B cell (primary cell): ENCODE data around the gene POLR1H. TPM values are rescaled to one million over a fixed set of nuclear protein-coding genes. Genes with fewer than 3 reads are reported as not detected.

ENCODE experiments used
- ATAC-seq: fragments of 200-7000 bp; cut with Tn5 transposase; one replicate; pipeline ENCODE4 v1.10.0; 2021; ENCODE audit warnings: low read depth, mild to moderate bottlenecking, moderate number of reproducible peaks, moderate library complexity
- CTCF ChIA-PET: fragments of 350-600 bp; sonication (Branson Sonifier 250); formaldehyde crosslinking; loops from one replicate; lab custom pipeline; 2021; ENCODE audit warnings: antibody characterized with exemption, inconsistent platforms; lab: Charles Lee
- POLR2A ChIA-PET: fragments of 350-600 bp; sonication (Branson Sonifier 250); formaldehyde crosslinking; loops from one replicate; lab custom pipeline; 2021; ENCODE audit warnings: antibody characterized with exemption; lab: Charles Lee
- DNase-seq: peaks from one replicate; pipeline ENCODE4 v3.0.0; 2013
- H2AFZ ChIP-seq: 2 replicates; pipeline ENCODE4 v1.6.1; 2012; ENCODE audit warnings: mild to moderate bottlenecking, low read depth, low read length; ENCODE audit not compliant: insufficient read depth, poor library complexity, severe bottlenecking
- H3K27ac ChIP-seq, 2 donors: 1 replicate in 1 of 2; 2 replicates in 1 of 2; pipeline ENCODE4 v1.5.1; 2012 to 2013; ENCODE audit warnings: low read length in 2 of 2, mild to moderate bottlenecking in 2 of 2, moderate library complexity in 1 of 2
- H3K27me3 ChIP-seq, 4 experiments: fragments of 200-600 bp in 1 of 4; sonication (generic) in 1 of 4; replicated peaks in 1 of 4; 1 replicate in 2 of 4; 2 replicates in 2 of 4; pipeline versions ENCODE4 v1.6.1 to v1.7.0; 2013 to 2016; ENCODE audit warnings: low read length in 3 of 4, mild to moderate bottlenecking in 2 of 4, mixed read lengths in 1 of 4, moderate library complexity in 1 of 4; ENCODE audit not compliant: insufficient read depth in 4 of 4, control insufficient read depth in 3 of 4; ENCODE audit errors: control extremely low read depth in 1 of 4
- H3K36me3 ChIP-seq, 2 experiments: replicated peaks in 1 of 2; 1 replicate in 1 of 2; 2 replicates in 1 of 2; pipeline versions ENCODE4 v1.6.1 to v1.7.1; 2013; ENCODE audit warnings: low read length in 1 of 2; ENCODE audit not compliant: insufficient read depth in 2 of 2, control insufficient read depth in 1 of 2; ENCODE audit errors: control extremely low read depth in 1 of 2, extremely low read depth in 1 of 2
- H3K4me1 ChIP-seq, 2 donors: fragments of 200-600 bp in 1 of 2; sonication (generic) in 1 of 2; 1 replicate in 1 of 2; 2 replicates in 1 of 2; pipeline versions ENCODE4 v1.5.1 to v1.6.1; 2013 to 2017; ENCODE audit warnings: low read length in 2 of 2; ENCODE audit not compliant: control insufficient read depth in 2 of 2, insufficient read depth in 2 of 2
- H3K4me2 ChIP-seq: replicated peaks from 2 replicates; pipeline ENCODE3; 2012; ENCODE audit warnings: mild to moderate bottlenecking, low read depth, low read length; ENCODE audit not compliant: poor library complexity, severe bottlenecking
- H3K4me3 ChIP-seq, 5 experiments: fragments of 200-600 bp in 1 of 5; sonication (generic) in 1 of 5; 1 replicate in 3 of 5; 2 replicates in 2 of 5; pipeline versions ENCODE4 v1.5.1 to v1.7.0; 2011 to 2016; ENCODE audit warnings: low read length in 4 of 5, mild to moderate bottlenecking in 4 of 5, low read depth in 2 of 5, control low read depth in 1 of 5, moderate library complexity in 1 of 5; ENCODE audit not compliant: insufficient read depth in 1 of 5; ENCODE audit errors: control extremely low read depth in 1 of 5, extremely low read depth in 1 of 5
- H3K79me2 ChIP-seq: fragments of 200-600 bp; sonication (generic); one replicate; pipeline ENCODE4 v1.6.0; 2016; ENCODE audit warnings: low read length; ENCODE audit not compliant: control insufficient read depth, insufficient read depth
- H3K9ac ChIP-seq: fragments of 200-600 bp; sonication (generic); 2 replicates; pipeline ENCODE4 v1.6.1; 2017; ENCODE audit warnings: mild to moderate bottlenecking, low read length, moderate library complexity
- H3K9me3 ChIP-seq, 3 donors: one replicate each; pipeline versions ENCODE4 v1.6.1 to v1.7.1; 2013; ENCODE audit warnings: low read length in 2 of 3; ENCODE audit not compliant: control insufficient read depth in 2 of 3, insufficient read depth in 1 of 3; ENCODE audit errors: control extremely low read depth in 1 of 3
- H4K20me1 ChIP-seq: 2 replicates; pipeline ENCODE4 v1.6.0; 2012; ENCODE audit warnings: mild to moderate bottlenecking, low read length; ENCODE audit not compliant: insufficient read depth, control insufficient read depth, poor library complexity, severe bottlenecking
- H3K27ac Mint-ChIP-seq: one replicate; pipeline ENCODE4 v1.8.0; 2021; ENCODE audit warnings: mixed read lengths
- H3K27me3 Mint-ChIP-seq: one replicate; pipeline ENCODE4 v1.8.0; 2021; ENCODE audit warnings: mixed read lengths
- H3K4me1 Mint-ChIP-seq: one replicate; pipeline ENCODE4 v1.8.0; 2021; ENCODE audit warnings: mixed read lengths
- H3K4me3 Mint-ChIP-seq: one replicate; pipeline ENCODE4 v1.8.0; 2021; ENCODE audit warnings: mixed read lengths
- H3K9me3 Mint-ChIP-seq: one replicate; pipeline ENCODE4 v1.8.0; 2022; ENCODE audit warnings: mixed read lengths; ENCODE audit not compliant: insufficient read depth
- CTCF ChIP-seq: fragments of 200-600 bp; IDR thresholded peaks from one replicate; pipeline ENCODE4 v1.8.0; 2022; ENCODE audit warnings: antibody characterized with exemption, mild to moderate bottlenecking
- EZH2 ChIP-seq: IDR thresholded peaks from 2 replicates; pipeline ENCODE4 v1.6.1; 2012; ENCODE audit warnings: borderline replicate concordance, low read depth, mild to moderate bottlenecking, moderate library complexity, low read length; ENCODE audit not compliant: insufficient read depth, poor library complexity, severe bottlenecking
- WGBS: methylation state at CpG from one replicate; pipeline ENCODE4 v1.1.5; 2013; ENCODE audit warnings: missing lambda C conversion rate; ENCODE audit not compliant: insufficient coverage; 5-methylcytosine and 5-hydroxymethylcytosine counted together
- intact Hi-C: fragments of 100-400 bp; cut with micrococcal nuclease; formaldehyde crosslinking; loops from one replicate; pipeline ENCODE4 v1.10.0; 2022
- polyA plus RNA-seq: library from polyadenylated mRNA; depleted of rRNA; stranded (reverse); fragments of >200 nt; gene quantifications from 2 replicates; pipeline ENCODE4 v1.2.3, GENCODE V29; 2012
- total RNA-seq, 2 donors: library from RNA; stranded (reverse); fragments of 120-200 nt in 1 of 2; gene quantifications; 1 replicate in 1 of 2; 2 replicates in 1 of 2; pipeline versions ENCODE4 v1.2.3 to v1.2.4, GENCODE V29; 2013 to 2022

The POLR1H gene
- total and polyA plus RNA-seq, 2 donors (not counting 1 experiment from before 2014, with no cell fraction given), result 38.8 to 71.0 TPM

GRCh38 chr6:30043744-30044143 lies 17.3 kb upstream of the POLR1H start:
- H3K27ac ChIP-seq, result no peak overlapping the region

GRCh38 chr6:30044630-30045029 lies 16.4 kb upstream of the POLR1H start:
- H3K4me1 Mint-ChIP-seq, result peaks cover 4% of the 10 kb centered on the region
- H3K27ac ChIP-seq, result no peak overlapping the region
- ChIA-PET POLR2A (no interaction called here), CTCF (interaction anchor here (0.7 kb wide), 1 partner anchor 197 kb away, joined by 3 read pairs; no protein-coding TSS in a partner anchor)
- no peaks in the 10 kb centered on the region for H3K79me2 ChIP-seq
- no peaks in the 10 kb centered on the region for H3K9me3 ChIP-seq
- DNase-seq (no peak), ATAC-seq (no peak)
- no peak overlapping the region for H3K27ac Mint-ChIP-seq
- H3K4me1 ChIP-seq, result no peaks in the 10 kb centered on the region
- H3K9me3 Mint-ChIP-seq, result no peaks in the 10 kb centered on the region
- intact Hi-C loops, result no loop called here
- H3K9ac ChIP-seq, result no peak overlapping the region
- peaks cover 0 to 3% of the 10 kb centered on the region in 2 experiments for H3K36me3 ChIP-seq
- TF ChIP-seq EZH2 (no peak), CTCF (no peak)
- WGBS, result 100% methylated on average over 1 of the region's 2 CpGs
- no peak overlapping the region for H3K4me3 ChIP-seq
- no peak overlapping the region for H3K4me3 Mint-ChIP-seq
- no peaks in the 10 kb centered on the region for H3K27me3 ChIP-seq
- no peak overlapping the region for H2AFZ ChIP-seq
- H3K4me2 ChIP-seq, result no peak overlapping the region
- no peaks in the 10 kb centered on the region for H4K20me1 ChIP-seq
- H3K27me3 Mint-ChIP-seq, result no peaks in the 10 kb centered on the region

More at GRCh38 chr6:30043744-30044143, 17.3 kb upstream of the POLR1H start:
- no peak for DNase-seq
- CTCF ChIA-PET, result no interaction called here
- POLR2A ChIA-PET, result no interaction called here
- H3K79me2 ChIP-seq, result no peaks in the 10 kb centered on the region
- Mint-ChIP-seq H3K9me3 (no peaks in the 10 kb centered on the region), H3K4me3 (no peak overlapping the region), H3K27me3 (no peaks in the 10 kb centered on the region), H3K27ac (no peak overlapping the region), H3K4me1 (peaks cover 4% of the 10 kb centered on the region)
- H3K9ac ChIP-seq, result no peak overlapping the region
- ATAC-seq, result no peak
- intact Hi-C loops, result no loop called here
- H3K9me3 ChIP-seq, result no peaks in the 10 kb centered on the region
- no peak overlapping the region for H2AFZ ChIP-seq
- H3K4me2 ChIP-seq, result no peak overlapping the region
- WGBS, result no CpG with 5 or more reads among the region's 2 CpGs
- H3K36me3 ChIP-seq, result peaks cover 0 to 3% of the 10 kb centered on the region in 2 experiments
- H3K4me1 ChIP-seq, result no peaks in the 10 kb centered on the region
- H3K4me3 ChIP-seq, result no peak overlapping the region
- no peaks in the 10 kb centered on the region for H4K20me1 ChIP-seq
- no peaks in the 10 kb centered on the region for H3K27me3 ChIP-seq
- no peak for TF ChIP-seq CTCF
- no peak for TF ChIP-seq EZH2
